GM18498 (cell line): ENCODE data around the gene SEPTIN3.

Experiments
- ATAC-seq: cut with Tn5 transposase; IDR thresholded peaks from one replicate; pipeline ENCODE4 v1.9.1; 2021; ENCODE audit warnings: mild to moderate bottlenecking, moderate library complexity; ENCODE audit not compliant: unreplicated experiment

Gene SEPTIN3

GRCh38 chr22:42013385-42013784, 44.1 kb downstream of the SEPTIN3 start:
- no peak for ATAC-seq

DNA sequence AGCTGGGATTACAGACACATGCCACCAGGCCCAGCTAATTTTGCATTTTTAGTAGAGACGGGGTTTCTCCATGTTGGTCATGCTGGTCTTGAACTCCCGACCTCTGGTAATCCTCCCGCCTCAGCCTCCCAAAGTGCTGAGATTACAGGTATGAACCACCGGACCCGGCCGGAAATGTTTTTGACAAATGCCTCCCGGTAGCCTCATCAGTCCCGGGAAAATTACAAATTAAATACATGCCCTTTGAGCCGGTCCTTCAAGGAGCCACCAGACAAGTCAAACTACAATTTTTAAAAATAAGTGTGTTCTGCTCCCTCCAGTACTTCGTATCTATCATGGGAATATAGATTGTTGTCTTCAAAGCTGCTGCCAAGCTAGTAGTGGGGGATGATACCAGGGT, 46.9 kb downstream of the SEPTIN3 start:
- no peak for ATAC-seq

- no peak for ATAC-seq
Measured at GRCh38 chr22:42018224-42018623, 49.0 kb downstream of the SEPTIN3 start.
